CD14-positive monocyte (primary cell): ENCODE data around the gene SYP. TPM values are rescaled to one million over a fixed set of nuclear protein-coding genes. Genes with fewer than 3 reads are reported as not detected.
"Not testable (repeated sequence)": the region's sequence is repeated elsewhere in the genome, so short reads cannot be mapped to it uniquely, and the experiment has no call there.

ENCODE experiments used
- DNase-seq, 3 donors: peaks; one replicate each; pipeline ENCODE4 v3.0.0-alpha.2; 2011 to 2022
- H2AFZ ChIP-seq: 2 replicates; pipeline ENCODE4 v1.6.0; 2012; ENCODE audit warnings: mild to moderate bottlenecking, low read depth, low read length, inconsistent platforms; ENCODE audit not compliant: insufficient read depth, poor library complexity, severe bottlenecking
- H3K27ac ChIP-seq, 2 donors: 1 replicate in 1 of 2; 2 replicates in 1 of 2; pipeline ENCODE4 v1.5.1; 2012 to 2013; ENCODE audit warnings: low read length in 2 of 2, control low read depth in 1 of 2, inconsistent platforms in 1 of 2, low read depth in 1 of 2, mild to moderate bottlenecking in 1 of 2
- H3K27me3 ChIP-seq, 2 donors: one replicate each; pipeline versions ENCODE4 v1.6.0 to v1.6.1; 2011 to 2013; ENCODE audit warnings: low read length in 2 of 2; ENCODE audit not compliant: control insufficient read depth in 2 of 2, insufficient read depth in 2 of 2
- H3K36me3 ChIP-seq, 2 donors: replicated peaks in 1 of 2; 1 replicate in 1 of 2; 2 replicates in 1 of 2; pipeline versions ENCODE4 v1.5.1 to v1.6.1; 2012 to 2013; ENCODE audit warnings: low read length in 2 of 2, control low read depth in 1 of 2, inconsistent platforms in 1 of 2, mild to moderate bottlenecking in 1 of 2; ENCODE audit not compliant: insufficient read depth in 2 of 2, control insufficient read depth in 1 of 2
- H3K4me1 ChIP-seq, 2 donors: 1 replicate in 1 of 2; 2 replicates in 1 of 2; pipeline versions ENCODE4 v1.5.1 to v1.6.1; 2012 to 2013; ENCODE audit warnings: low read length in 2 of 2, control low read depth in 1 of 2, inconsistent platforms in 1 of 2, mild to moderate bottlenecking in 1 of 2, moderate library complexity in 1 of 2; ENCODE audit not compliant: insufficient read depth in 2 of 2, control insufficient read depth in 1 of 2
- H3K4me2 ChIP-seq: replicated peaks from 2 replicates; pipeline ENCODE3; 2012; ENCODE audit warnings: low read length, moderate library complexity, mild to moderate bottlenecking; ENCODE audit not compliant: poor library complexity, severe bottlenecking; ENCODE audit errors: extremely low read depth
- H3K4me3 ChIP-seq, 3 experiments: fragments of 200-600 bp in 1 of 3; sonication (generic) in 1 of 3; replicated peaks in 1 of 3; 1 replicate in 2 of 3; 2 replicates in 1 of 3; pipeline ENCODE4 v1.5.1; 2011 to 2013; ENCODE audit warnings: low read length in 3 of 3, mild to moderate bottlenecking in 3 of 3, control low read depth in 2 of 3, low read depth in 2 of 3, inconsistent platforms in 1 of 3, moderate library complexity in 1 of 3
- H3K79me2 ChIP-seq: 2 replicates; pipeline ENCODE4 v1.6.0; 2012; ENCODE audit warnings: mild to moderate bottlenecking, control low read depth, inconsistent platforms, low read length, moderate library complexity; ENCODE audit not compliant: insufficient read depth
- H3K9ac ChIP-seq: 2 replicates; pipeline ENCODE4 v1.6.0; 2017; ENCODE audit warnings: low read length, mild to moderate bottlenecking; ENCODE audit not compliant: insufficient read depth, poor library complexity, severe bottlenecking
- H3K9me3 ChIP-seq, 2 donors: replicated peaks in 1 of 2; 1 replicate in 1 of 2; 2 replicates in 1 of 2; pipeline versions ENCODE4 v1.5.1 to v1.6.1; 2012 to 2013; ENCODE audit warnings: low read length in 2 of 2, control low read depth in 1 of 2; ENCODE audit not compliant: control insufficient read depth in 1 of 2, insufficient read depth in 1 of 2
- H4K20me1 ChIP-seq: 2 replicates; pipeline ENCODE4 v1.6.0; 2012; ENCODE audit warnings: mild to moderate bottlenecking, low read length, control low read depth, moderate library complexity; ENCODE audit not compliant: insufficient read depth
- H3K27ac Mint-ChIP-seq, 7 donors: one replicate each; pipeline ENCODE4 v1.8.0; 2020; ENCODE audit warnings: mild to moderate bottlenecking in 7 of 7, mixed read lengths in 7 of 7, moderate library complexity in 6 of 7, inconsistent platforms in 2 of 7
- H3K27me3 Mint-ChIP-seq, 3 donors: one replicate each; pipeline ENCODE4 v1.8.0; 2021 to 2022; ENCODE audit warnings: low read depth in 3 of 3, mild to moderate bottlenecking in 3 of 3, mixed read lengths in 3 of 3, moderate library complexity in 3 of 3, inconsistent platforms in 1 of 3
- H3K36me3 Mint-ChIP-seq, 2 donors: one replicate each; pipeline ENCODE4 v1.8.0; 2020; ENCODE audit warnings: mixed read lengths in 2 of 2, inconsistent platforms in 1 of 2, mild to moderate bottlenecking in 1 of 2
- H3K4me1 Mint-ChIP-seq: one replicate; pipeline ENCODE4 v1.8.0; 2020; ENCODE audit warnings: mild to moderate bottlenecking, mixed read lengths
- H3K4me3 Mint-ChIP-seq, 2 donors: one replicate each; pipeline ENCODE4 v1.8.0; 2020; ENCODE audit warnings: mild to moderate bottlenecking in 2 of 2, mixed read lengths in 2 of 2, moderate library complexity in 1 of 2
- H3K9me3 Mint-ChIP-seq, 7 donors: one replicate each; pipeline ENCODE4 v1.8.0; 2020 to 2022; ENCODE audit warnings: mixed read lengths in 7 of 7, mild to moderate bottlenecking in 6 of 7, moderate library complexity in 6 of 7, inconsistent platforms in 2 of 7
- CTCF ChIP-seq: fragments of 200-600 bp; IDR thresholded peaks from one replicate; pipeline ENCODE4 v1.8.0; 2022; ENCODE audit warnings: antibody characterized with exemption, mild to moderate bottlenecking
- WGBS: methylation state at CpG from one replicate; pipeline ENCODE4 v1.1.5; 2013; ENCODE audit warnings: missing lambda C conversion rate; ENCODE audit not compliant: insufficient coverage; 5-methylcytosine and 5-hydroxymethylcytosine counted together
- intact Hi-C, 2 donors: fragments of 100-400 bp; cut with micrococcal nuclease; formaldehyde crosslinking; loops; one replicate each; pipeline versions ENCODE4 v1.15.0 to v1.15.1; 2023
- polyA plus RNA-seq, 3 donors: library from polyadenylated mRNA; depleted of rRNA in 1 of 3; unstranded in 2 of 3; stranded (reverse) in 1 of 3; fragments of 300-500 nt in 2 of 3; fragments of >200 nt in 1 of 3; fragmentation: Illumina TruSeq in 2 of 3; gene quantifications; 1 replicate in 2 of 3; 2 replicates in 1 of 3; pipeline ENCODE4 v1.2.3, GENCODE V29; 2012 to 2021

Gene SYP
- polyA plus RNA-seq, 3 donors, result 0.27 to 0.69 (median 0.68) TPM

- WGBS, result no CpG with 5 or more reads among the region's 8 CpGs
- Mint-ChIP-seq H3K4me3 (no peak overlapping the region), H3K9me3 (peaks cover 0 to 33% (median 7%) of the 10 kb centered on the region in 7 donors), H3K36me3 (no peaks in the 10 kb centered on the region), H3K27me3 (no peaks in the 10 kb centered on the region), H3K4me1 (peaks cover 12% of the 10 kb centered on the region), H3K27ac (no peak overlapping the region)
- H3K9me3 ChIP-seq, result no peaks in the 10 kb centered on the region
- H3K9ac ChIP-seq, result no peak overlapping the region
- H3K4me2 ChIP-seq, result no peak overlapping the region
- H3K27me3 ChIP-seq, result no peaks in the 10 kb centered on the region
- H3K4me1 ChIP-seq, result peaks cover 9 to 10% of the 10 kb centered on the region in 2 donors
- no peak overlapping the region for H3K27ac ChIP-seq
- no peaks in the 10 kb centered on the region for H3K79me2 ChIP-seq
- H3K36me3 ChIP-seq, result no peaks in the 10 kb centered on the region
- H2AFZ ChIP-seq, result no peak overlapping the region
- H4K20me1 ChIP-seq, result no peaks in the 10 kb centered on the region
- intact Hi-C loops, result no loop called here
- no peak for TF ChIP-seq CTCF
- H3K4me3 ChIP-seq, result no peak overlapping the region
- no peak for DNase-seq
Measured at GRCh38 chrX:49147282-49147681, 52.7 kb downstream of the SYP start.

GRCh38 chrX:49143154-49143553 is 56.8 kb downstream of the SYP start:
- H3K79me2 ChIP-seq, H3K4me2 ChIP-seq, H3K27ac ChIP-seq, H3K36me3 ChIP-seq, H3K4me1 ChIP-seq, DNase-seq, H2AFZ ChIP-seq, H3K27ac Mint-ChIP-seq, H3K27me3 Mint-ChIP-seq, intact Hi-C loops, H3K4me1 Mint-ChIP-seq, H3K9ac ChIP-seq, H3K36me3 Mint-ChIP-seq, H4K20me1 ChIP-seq, H3K27me3 ChIP-seq, H3K4me3 ChIP-seq, H3K4me3 Mint-ChIP-seq: not testable (repeated sequence)
- H3K9me3 ChIP-seq, result peaks cover 27 to 29% of the 10 kb centered on the region in 2 donors
- H3K9me3 Mint-ChIP-seq, result peaks cover 6 to 49% (median 35%) of the 10 kb centered on the region in 7 donors
- WGBS, result no CpG with 5 or more reads among the region's 7 CpGs
